ENCODE measurements around the gene SUPV3L1. TPM values are rescaled to one million over a fixed set of nuclear protein-coding genes. Genes with fewer than 3 reads are reported as not detected.

The SUPV3L1 gene
- total RNA-seq, 4 donors from 2014 or later, result 19.6 to 21.4 (median 20.4) TPM

GRCh38 chr10:69220041-69220451 lies 40.0 kb downstream of the SUPV3L1 start, which contains the start of gene HKDC1:
HKDC1 (plus strand) TSS chr10:69220332; CDS start chr10:69220436, 104 bp downstream.
- WGBS, 2 donors, result 80 to 83% methylated on average over 8 of the region's 8 CpGs
- TF ChIP-seq POLR2A (IDR thresholded peaks at IDR 0.05), result no peak
- TF ChIP-seq, protein P1, sequence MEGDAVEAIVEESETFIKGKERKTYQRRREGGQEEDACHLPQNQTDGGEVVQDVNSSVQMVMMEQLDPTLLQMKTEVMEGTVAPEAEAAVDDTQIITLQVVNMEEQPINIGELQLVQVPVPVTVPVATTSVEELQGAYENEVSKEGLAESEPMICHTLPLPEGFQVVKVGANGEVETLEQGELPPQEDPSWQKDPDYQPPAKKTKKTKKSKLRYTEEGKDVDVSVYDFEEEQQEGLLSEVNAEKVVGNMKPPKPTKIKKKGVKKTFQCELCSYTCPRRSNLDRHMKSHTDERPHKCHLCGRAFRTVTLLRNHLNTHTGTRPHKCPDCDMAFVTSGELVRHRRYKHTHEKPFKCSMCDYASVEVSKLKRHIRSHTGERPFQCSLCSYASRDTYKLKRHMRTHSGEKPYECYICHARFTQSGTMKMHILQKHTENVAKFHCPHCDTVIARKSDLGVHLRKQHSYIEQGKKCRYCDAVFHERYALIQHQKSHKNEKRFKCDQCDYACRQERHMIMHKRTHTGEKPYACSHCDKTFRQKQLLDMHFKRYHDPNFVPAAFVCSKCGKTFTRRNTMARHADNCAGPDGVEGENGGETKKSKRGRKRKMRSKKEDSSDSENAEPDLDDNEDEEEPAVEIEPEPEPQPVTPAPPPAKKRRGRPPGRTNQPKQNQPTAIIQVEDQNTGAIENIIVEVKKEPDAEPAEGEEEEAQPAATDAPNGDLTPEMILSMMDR (IDR thresholded peaks at IDR 0.05), result no peak
- intact Hi-C loops (cut with DNase I; ENCODE audit: low total_unique reads), result no loop called here
- DNase-seq (ENCODE audit: low spot score in 2 of 2), result no peak
- no peak within 1 kb of the TSS for H3K4me3 ChIP-seq (ENCODE audit: low read depth, poor library complexity, severe bottlenecking)

DNA sequence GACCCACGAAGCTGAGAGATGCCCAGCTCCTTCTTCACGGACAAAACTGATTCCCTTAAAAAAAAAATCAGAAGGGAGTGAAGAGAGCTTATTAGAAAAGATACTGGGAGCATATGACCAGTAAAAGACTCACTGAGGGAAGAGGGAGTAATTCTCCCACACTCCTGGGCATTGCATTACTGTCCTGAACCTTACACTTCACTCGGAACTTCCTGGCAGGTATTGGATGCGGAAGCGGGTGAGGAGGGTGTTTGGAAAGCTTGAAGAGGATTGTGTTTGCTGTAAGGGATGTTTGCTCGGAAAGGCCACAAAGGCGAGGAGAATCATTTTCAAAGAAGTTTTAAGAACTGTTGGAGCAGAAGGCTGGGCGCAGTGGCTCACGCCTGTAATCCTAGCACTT lies 40.5 kb downstream of the SUPV3L1 start:
- intact Hi-C loops (cut with DNase I; ENCODE audit: low total_unique reads), result no loop called here
- 90 to 92% methylated on average over 9 of the region's 9 CpGs for WGBS, 2 donors
- DNase-seq (ENCODE audit: low spot score in 2 of 2), result no peak
- TF ChIP-seq POLR2A (IDR thresholded peaks at IDR 0.05), result no peak
- TF ChIP-seq, protein P1 (IDR thresholded peaks at IDR 0.05), result no peak
- no peak overlapping the region for H3K4me3 ChIP-seq (ENCODE audit: low read depth, poor library complexity, severe bottlenecking)

DNA sequence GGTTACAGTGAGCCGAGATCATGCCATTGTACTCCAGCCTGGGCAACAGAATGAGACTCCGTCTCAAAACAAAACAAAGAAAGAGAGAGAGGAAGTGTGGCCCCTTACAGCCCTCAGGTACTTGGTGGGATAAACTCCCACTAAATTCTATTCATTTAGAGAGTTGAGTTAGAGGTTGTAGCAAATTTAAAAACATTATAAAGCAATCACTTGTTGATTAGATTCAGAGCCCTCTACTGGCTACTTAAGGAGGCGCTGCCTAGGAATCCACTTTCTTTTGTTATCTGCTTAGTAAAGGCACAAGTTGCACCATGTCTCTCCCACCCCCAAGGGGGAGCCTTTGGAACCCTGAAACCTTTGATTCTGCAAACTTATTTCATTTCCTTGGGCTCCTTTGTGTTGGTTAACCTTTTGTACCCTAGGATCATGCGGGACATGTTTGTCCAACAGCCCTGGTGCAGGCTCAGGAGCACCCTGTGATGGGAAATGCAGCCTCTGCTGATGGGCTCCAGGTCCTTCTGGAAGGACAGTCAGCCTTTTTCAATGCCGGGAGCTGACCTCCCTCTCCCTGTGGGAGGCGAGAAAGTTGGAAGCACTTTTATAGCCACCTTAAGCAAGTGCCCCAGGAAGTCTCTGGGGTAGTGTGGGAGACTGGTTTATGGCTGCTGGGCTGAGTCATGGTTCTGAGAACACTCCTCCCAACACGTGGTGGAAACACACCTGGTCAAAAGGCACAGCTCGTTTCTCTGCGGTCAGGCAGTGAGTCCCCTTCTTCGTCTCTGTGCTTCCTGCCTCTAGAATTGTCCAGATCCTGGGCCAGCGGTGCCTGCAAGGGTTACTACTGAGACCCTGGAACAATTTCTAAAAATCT lies 42.4 kb downstream of the SUPV3L1 start:
- intact Hi-C loops (cut with DNase I; ENCODE audit: low total_unique reads), result no loop called here
- peak in 1 of 2 donors; percentile 40 for DNase-seq (ENCODE audit: low spot score in 2 of 2)
- WGBS, 2 donors, result 35% methylated on average over 11 of the region's 11 CpGs
- no peak overlapping the region for H3K4me3 ChIP-seq (ENCODE audit: low read depth, poor library complexity, severe bottlenecking)
- TF ChIP-seq, protein P1 (IDR thresholded peaks at IDR 0.05), result no peak
- no peak for TF ChIP-seq POLR2A (IDR thresholded peaks at IDR 0.05)

GRCh38 chr10:69223028-69223342 lies 43.0 kb downstream of the SUPV3L1 start:
- H3K4me3 ChIP-seq (ENCODE audit: low read depth, poor library complexity, severe bottlenecking), result no peak overlapping the region
- DNase-seq (ENCODE audit: low spot score in 2 of 2), result no peak
- TF ChIP-seq, protein P1 (IDR thresholded peaks at IDR 0.05), result no peak
- no peak for TF ChIP-seq POLR2A (IDR thresholded peaks at IDR 0.05)
- intact Hi-C loops (cut with DNase I; ENCODE audit: low total_unique reads), result no loop called here
- 14 to 15% methylated on average over 1 of the region's 1 CpG for WGBS, 2 donors

- 49 to 51% methylated on average over 10 of the region's 10 CpGs for WGBS, 2 donors
Measured at GRCh38 chr10:69224862-69225657, 45.0 kb downstream of the SUPV3L1 start.

More at GRCh38 chr10:69224862-69225657, 45.0 kb downstream of the SUPV3L1 start:
- DNase-seq (ENCODE audit: low spot score in 2 of 2), result no peak
- TF ChIP-seq, protein P1 (IDR thresholded peaks at IDR 0.05), result no peak
- TF ChIP-seq POLR2A (IDR thresholded peaks at IDR 0.05), result no peak
- intact Hi-C loops (cut with DNase I; ENCODE audit: low total_unique reads), result no loop called here
- H3K4me3 ChIP-seq (ENCODE audit: low read depth, poor library complexity, severe bottlenecking), result no peak overlapping the region
